ENCODE data around the gene LRFN2.

The LRFN2 gene

GRCh38 chr6:40390144-40390800 is 196.9 kb downstream of the LRFN2 start:
- Histone ChIP-seq H3K4me1 (ENCODE audit: control insufficient read depth, low read length) (no peaks in the 10 kb centered on the region), H3K27me3 (ENCODE audit: control insufficient read depth, low read length) (peaks cover 8% of the 10 kb centered on the region; the same call in 1 of the 2 replicates), H3K9me2 (replicated peaks; ENCODE audit: control insufficient read depth, low read length) (no peaks in the 10 kb centered on the region), H3F3A (ENCODE audit: control insufficient read depth, insufficient read depth) (no peaks in the 10 kb centered on the region), H3K9me3 (ENCODE audit: control insufficient read depth, insufficient read depth, low read length) (no peaks in the 10 kb centered on the region), H3K4me3 (ENCODE audit: low read length) (no peak overlapping the region), H3K79me2 (ENCODE audit: control insufficient read depth, low read length) (no peaks in the 10 kb centered on the region), H3K4me2 (ENCODE audit: low read length) (no peak overlapping the region), H3K36me3 (ENCODE audit: control insufficient read depth, low read length) (no peaks in the 10 kb centered on the region), H3K27ac (ENCODE audit: low read depth, low read length) (no peak overlapping the region), H4K20me1 (ENCODE audit: control insufficient read depth, insufficient read depth, low read depth, low read length) (no peaks in the 10 kb centered on the region)
- no peak for TF ChIP-seq CTCF (IDR thresholded peaks at IDR 0.05; ENCODE audit: low read depth, low read length, poor library complexity, severe bottlenecking)
- TF ChIP-seq EZH2phosphoT487 (IDR thresholded peaks at IDR 0.05; ENCODE audit: borderline replicate concordance, low read length): no peak

DNA sequence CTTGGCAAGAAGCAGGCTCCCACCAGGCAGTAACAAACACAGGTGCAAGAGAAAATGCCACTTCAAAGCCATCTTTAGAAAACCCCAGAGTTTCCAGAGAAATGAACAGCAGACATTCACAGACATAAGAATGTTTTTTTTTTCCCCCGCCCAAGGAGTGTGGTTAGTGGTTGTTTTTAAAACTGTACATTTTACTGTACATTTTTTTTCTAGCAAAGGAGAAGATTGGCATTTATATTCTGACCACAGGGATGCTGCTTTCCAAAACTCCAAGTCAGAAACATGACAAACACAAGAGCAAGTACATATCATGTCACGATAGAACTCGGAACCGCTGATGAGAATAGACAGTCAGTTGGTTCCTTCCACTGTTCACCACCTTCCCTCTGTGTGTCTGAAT is 197.9 kb downstream of the LRFN2 start:
- H3K36me3 ChIP-seq (ENCODE audit: control insufficient read depth, low read length): no peaks in the 10 kb centered on the region
- no peaks in the 10 kb centered on the region for H3K9me3 ChIP-seq (ENCODE audit: control insufficient read depth, insufficient read depth, low read length)
- H3K27ac ChIP-seq (ENCODE audit: low read depth, low read length): no peak overlapping the region
- H3K4me1 ChIP-seq (ENCODE audit: control insufficient read depth, low read length): no peaks in the 10 kb centered on the region
- no peaks in the 10 kb centered on the region for H3K9me2 ChIP-seq (replicated peaks; ENCODE audit: control insufficient read depth, low read length)
- no peaks in the 10 kb centered on the region for H3F3A ChIP-seq (ENCODE audit: control insufficient read depth, insufficient read depth)
- no peaks in the 10 kb centered on the region for H3K79me2 ChIP-seq (ENCODE audit: control insufficient read depth, low read length)
- TF ChIP-seq EZH2phosphoT487 (IDR thresholded peaks at IDR 0.05; ENCODE audit: borderline replicate concordance, low read length) (no peak), CTCF (IDR thresholded peaks at IDR 0.05; ENCODE audit: low read depth, low read length, poor library complexity, severe bottlenecking) (no peak)
- no peak overlapping the region for H3K4me3 ChIP-seq (ENCODE audit: low read length)
- H3K4me2 ChIP-seq (ENCODE audit: low read length): no peak overlapping the region
- H3K27me3 ChIP-seq (ENCODE audit: control insufficient read depth, low read length): peaks cover 8% of the 10 kb centered on the region; the same call in 1 of the 2 replicates
- no peaks in the 10 kb centered on the region for H4K20me1 ChIP-seq (ENCODE audit: control insufficient read depth, insufficient read depth, low read depth, low read length)

DNA sequence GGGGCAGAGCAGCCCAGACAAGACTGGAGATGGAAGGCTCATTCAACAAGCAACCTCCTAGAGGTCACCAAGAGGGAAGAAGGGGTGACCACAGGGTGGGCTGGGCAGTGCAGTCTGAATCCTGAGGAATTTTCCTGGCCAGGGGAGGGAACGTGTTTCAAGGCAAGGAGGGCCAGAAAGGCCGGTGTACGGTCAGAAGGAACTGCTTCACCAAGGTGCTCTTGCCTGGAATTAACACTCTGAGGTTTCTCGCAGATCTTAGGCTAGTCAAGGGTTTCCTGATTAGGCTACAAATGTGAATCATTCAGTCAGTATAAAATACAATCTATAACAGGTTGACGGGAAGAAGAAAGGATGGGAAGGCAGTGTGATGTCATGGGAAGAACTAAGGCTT is 199.3 kb downstream of the LRFN2 start:
- no peak overlapping the region for H3K4me3 ChIP-seq (ENCODE audit: low read length)
- H3K4me1 ChIP-seq (ENCODE audit: control insufficient read depth, low read length): no peaks in the 10 kb centered on the region
- TF ChIP-seq CTCF (IDR thresholded peaks at IDR 0.05; ENCODE audit: low read depth, low read length, poor library complexity, severe bottlenecking): no peak
- TF ChIP-seq EZH2phosphoT487 (IDR thresholded peaks at IDR 0.05; ENCODE audit: borderline replicate concordance, low read length): no peak
- no peaks in the 10 kb centered on the region for H3K9me2 ChIP-seq (replicated peaks; ENCODE audit: control insufficient read depth, low read length)
- H3K27me3 ChIP-seq (ENCODE audit: control insufficient read depth, low read length): peaks cover 10% of the 10 kb centered on the region; the same call in 1 of the 2 replicates
- no peaks in the 10 kb centered on the region for H3K36me3 ChIP-seq (ENCODE audit: control insufficient read depth, low read length)
- H3K9me3 ChIP-seq (ENCODE audit: control insufficient read depth, insufficient read depth, low read length): no peaks in the 10 kb centered on the region
- H3K4me2 ChIP-seq (ENCODE audit: low read length): no peak overlapping the region
- H4K20me1 ChIP-seq (ENCODE audit: control insufficient read depth, insufficient read depth, low read depth, low read length): no peaks in the 10 kb centered on the region
- no peaks in the 10 kb centered on the region for H3F3A ChIP-seq (ENCODE audit: control insufficient read depth, insufficient read depth)
- no peak overlapping the region for H3K27ac ChIP-seq (ENCODE audit: low read depth, low read length)
- no peaks in the 10 kb centered on the region for H3K79me2 ChIP-seq (ENCODE audit: control insufficient read depth, low read length)
